Psoas muscle (tissue), 8 donors: ENCODE measurements around the gene TEX52. TPM values are rescaled to one million over a fixed set of nuclear protein-coding genes. Genes with fewer than 3 reads are reported as not detected.

ENCODE experiments used
- ATAC-seq, 4 donors: fragments of 200-7000 bp; cut with Tn5 transposase; one replicate each; pipeline ENCODE4 v1.9.1; 2020; ENCODE audit warnings: moderate library complexity in 3 of 4, mild to moderate bottlenecking in 2 of 4
- DNase-seq, 2 donors: peaks; one replicate each; pipeline ENCODE4 v3.0.0-alpha.2; 2020
- H3K27ac ChIP-seq: fragments of 200-600 bp; one replicate; pipeline ENCODE4 v1.8.0; 2022
- H3K27me3 ChIP-seq, 3 donors: fragments of 200-600 bp in 1 of 3; one replicate each; pipeline versions ENCODE4 v1.6.1 to v1.8.0; 2013 to 2022; ENCODE audit warnings: low read length in 2 of 3, mild to moderate bottlenecking in 2 of 3, moderate library complexity in 1 of 3; ENCODE audit not compliant: insufficient read depth in 3 of 3
- H3K36me3 ChIP-seq, 2 donors: fragments of 200-600 bp in 1 of 2; one replicate each; pipeline versions ENCODE4 v1.6.1 to v1.8.0; 2013 to 2022; ENCODE audit warnings: low read depth in 1 of 2, mild to moderate bottlenecking in 1 of 2, moderate library complexity in 1 of 2; ENCODE audit not compliant: insufficient read depth in 1 of 2
- H3K4me1 ChIP-seq: fragments of 200-600 bp; one replicate; pipeline ENCODE4 v1.8.0; 2022
- H3K4me3 ChIP-seq: fragments of 200-600 bp; one replicate; pipeline ENCODE4 v1.8.0; 2022; ENCODE audit warnings: mild to moderate bottlenecking
- H3K9me3 ChIP-seq: fragments of 200-600 bp; one replicate; pipeline ENCODE4 v1.8.0; 2022
- CTCF ChIP-seq: fragments of 200-600 bp; IDR thresholded peaks from one replicate; pipeline ENCODE4 v1.8.0; 2022; ENCODE audit warnings: antibody characterized with exemption
- WGBS, 3 donors: extraction: QIAGEN DNeasy Blood & Tissue Kit; methylation state at CpG; one replicate each; pipeline versions ENCODE4 v1.1.6 to v1.1.7; 2013; 5-methylcytosine and 5-hydroxymethylcytosine counted together
- intact Hi-C, 2 donors: fragments of 100-400 bp; cut with DNase I; formaldehyde crosslinking; loops; one replicate each; pipeline versions ENCODE4 v1.11.0 to v1.14.2; 2022
- polyA plus RNA-seq, 3 donors: library from polyadenylated mRNA; stranded (reverse); fragments of 200-250 nt; gene quantifications; one replicate each; pipeline ENCODE4 v1.2.3, GENCODE V29; 2013
- total RNA-seq, 4 donors: library from RNA; stranded (reverse); fragmentation: NEBNext Ultra II Directional in 2 of 4; extraction: Animal tissue kit (Norgen Biotek cat#: 25700) in 2 of 4; gene quantifications; one replicate each; pipeline versions ENCODE4 v1.2.1 to v1.2.4, GENCODE V29; 2021 to 2023
- donor health status: healthy with polysubstance abuse.
- donor health status: DM: no; HTN: no; CAD: no; lungs with moderate emphysema.
- donor health status: Bipolar disorder and iron deficiency.
- donor health status: healthy.
- donor health status: DM: yes; HTN: yes; CAD: no.
- donor health status: DM: no; HTN: no; CAD: no.
- donor health status: DM: no; HTN: no; CAD: no.
- donor health status: DM: yes; HTN: yes; CAD: no.

Gene TEX52
- total and polyA plus RNA-seq, 7 donors, result not detected

- Histone ChIP-seq H3K4me3 (no peak overlapping the region), H3K4me1 (no peaks in the 10 kb centered on the region), H3K36me3 (peaks cover 18 to 78% of the 10 kb centered on the region in 2 donors), H3K9me3 (no peaks in the 10 kb centered on the region), H3K27me3 (no peaks in the 10 kb centered on the region), H3K27ac (no peak overlapping the region)
- DNase-seq (no peak), ATAC-seq (no peak)
- intact Hi-C loops, result no loop called here
- 43 to 55% (median 50%) methylated on average over 2 of the region's 2 CpGs for WGBS, 3 donors
- no peak for TF ChIP-seq CTCF
Observed at GRCh38 chr12:2805143-2805520, 51.7 kb downstream of the TEX52 start.

DNA sequence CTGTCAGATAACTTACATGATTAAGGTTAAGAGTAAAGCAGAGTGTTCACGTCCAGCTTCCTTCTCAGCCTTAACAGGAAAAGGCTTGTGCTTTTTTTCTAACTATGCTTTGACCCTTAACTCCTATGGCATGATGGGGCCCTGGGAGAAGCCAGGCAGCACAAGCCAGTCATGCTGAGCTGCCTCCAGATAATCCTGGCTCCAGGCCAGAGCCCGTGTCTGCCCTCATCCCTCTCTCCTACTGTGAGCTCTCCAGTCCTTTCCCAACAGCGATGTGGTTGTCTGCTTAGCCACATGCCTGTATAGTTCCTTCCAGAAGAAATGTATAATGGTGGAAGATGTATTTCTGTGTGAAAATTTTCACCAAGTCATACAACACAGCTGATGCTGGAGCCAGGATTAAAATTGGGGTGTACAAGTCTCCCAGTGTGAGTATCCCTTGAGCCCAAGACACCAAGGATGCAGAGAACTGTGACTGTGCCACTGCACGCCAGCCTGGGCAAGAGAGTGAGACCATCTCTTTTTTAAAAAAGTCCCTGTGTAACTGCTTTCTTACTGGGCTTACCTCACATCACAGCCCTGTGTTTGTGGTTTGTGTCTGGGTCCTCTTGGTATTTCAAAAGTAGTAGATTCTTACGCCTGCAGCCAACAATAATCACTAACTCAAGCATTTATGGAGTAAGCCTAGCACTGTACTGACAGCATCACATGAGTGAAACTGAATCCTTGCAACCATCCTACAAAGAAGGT, 52.3 kb downstream of the TEX52 start:
- Histone ChIP-seq H3K27ac (no peak overlapping the region), H3K4me3 (no peak overlapping the region), H3K36me3 (peaks cover 22 to 84% of the 10 kb centered on the region in 2 donors), H3K27me3 (no peaks in the 10 kb centered on the region), H3K4me1 (peaks cover 2% of the 10 kb centered on the region), H3K9me3 (no peaks in the 10 kb centered on the region)
- intact Hi-C loops, result no loop called here
- DNase-seq (peak in 1 of 2 donors; percentile 73), ATAC-seq (peak; percentile 36 to 71 (median 60))
- 46 to 57% (median 49%) methylated on average over 5 of the region's 5 CpGs for WGBS, 3 donors
- TF ChIP-seq CTCF, result no peak

DNA sequence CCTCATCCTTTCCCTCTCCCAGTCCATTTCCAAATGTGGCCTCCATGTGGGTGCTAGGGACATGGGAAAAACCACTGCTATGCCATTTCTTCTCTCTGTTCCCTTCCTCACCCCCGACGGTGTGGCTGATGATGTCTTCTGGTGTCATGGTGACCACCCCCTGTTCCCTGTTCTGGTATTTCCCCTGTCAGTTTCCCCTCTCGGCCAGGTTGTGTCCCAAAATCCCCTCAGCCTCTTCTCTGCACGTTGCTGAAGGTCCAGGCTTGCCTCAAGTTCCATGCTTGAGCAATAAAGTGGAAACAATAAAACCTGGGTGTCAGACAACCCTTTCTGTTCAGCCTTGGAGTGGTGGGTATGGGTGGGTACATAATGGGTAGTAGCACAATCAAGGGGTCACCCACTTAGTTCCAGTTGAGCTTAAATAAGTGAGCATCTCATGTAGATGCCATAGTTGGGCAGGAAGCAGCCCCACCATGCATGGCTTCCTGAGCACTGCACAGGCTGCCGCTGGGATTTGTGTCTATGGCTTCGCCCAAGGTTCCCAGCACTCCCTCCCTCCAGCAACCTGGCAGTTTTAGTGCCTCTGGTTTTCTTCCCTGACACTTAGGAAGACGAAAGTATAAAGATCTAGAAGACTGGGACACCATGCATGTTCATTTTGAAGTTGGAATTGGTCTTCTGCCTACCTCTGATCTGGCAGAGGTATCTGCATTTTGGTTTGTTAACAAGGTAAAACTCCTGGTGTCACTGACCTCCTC, 53.0 kb downstream of the TEX52 start:
- Histone ChIP-seq H3K9me3 (no peaks in the 10 kb centered on the region), H3K27ac (no peak overlapping the region), H3K27me3 (no peaks in the 10 kb centered on the region), H3K36me3 (peaks cover 24 to 91% of the 10 kb centered on the region in 2 donors), H3K4me1 (peaks cover 4% of the 10 kb centered on the region), H3K4me3 (no peak overlapping the region)
- no peak for ATAC-seq
- 76 to 85% (median 78%) methylated on average over 7 of the region's 7 CpGs for WGBS, 3 donors
- intact Hi-C loops, result no loop called here
- no peak for TF ChIP-seq CTCF
- no peak for DNase-seq

DNA sequence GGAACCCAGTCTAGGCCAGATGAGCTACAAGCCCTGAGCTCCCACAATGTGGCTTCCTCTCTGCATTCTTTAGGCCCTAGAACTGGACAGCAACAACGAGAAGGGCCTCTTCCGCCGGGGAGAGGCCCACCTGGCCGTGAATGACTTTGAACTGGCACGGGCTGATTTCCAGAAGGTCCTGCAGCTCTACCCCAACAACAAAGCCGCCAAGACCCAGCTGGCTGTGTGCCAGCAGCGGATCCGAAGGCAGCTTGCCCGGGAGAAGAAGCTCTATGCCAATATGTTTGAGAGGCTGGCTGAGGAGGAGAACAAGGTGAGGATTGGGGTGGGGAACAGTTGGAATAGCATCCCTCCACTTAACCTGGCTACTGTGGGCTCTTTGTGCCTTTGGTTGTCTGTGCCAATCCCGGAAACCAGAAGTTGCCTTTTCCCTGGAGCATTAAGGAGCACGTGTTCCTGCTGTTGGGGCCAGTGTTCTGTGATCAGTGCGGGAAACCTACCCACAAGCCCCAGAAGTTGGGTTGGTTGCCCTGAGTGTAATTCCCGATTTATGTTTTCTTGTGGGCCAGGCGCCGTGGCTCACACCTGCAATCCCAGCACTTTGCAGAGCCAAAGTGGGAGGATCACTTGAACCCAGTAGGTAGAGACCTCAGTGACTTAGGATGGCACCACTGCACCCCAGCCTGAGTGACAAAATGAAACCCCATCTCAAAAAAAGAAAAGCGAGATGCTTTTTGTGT, 55.6 kb downstream of the TEX52 start:
- intact Hi-C loops, result no loop called here
- H3K27ac ChIP-seq, result no peak overlapping the region
- H3K27me3 ChIP-seq, result no peaks in the 10 kb centered on the region
- no peaks in the 10 kb centered on the region for H3K9me3 ChIP-seq
- H3K4me3 ChIP-seq, result no peak overlapping the region
- ATAC-seq, result no peak
- DNase-seq, result no peak
- 43 to 56% (median 52%) methylated on average over 16 of the region's 16 CpGs for WGBS, 3 donors
- peaks cover 30 to 99% of the 10 kb centered on the region in 2 donors for H3K36me3 ChIP-seq
- TF ChIP-seq CTCF, result no peak
- H3K4me1 ChIP-seq, result peaks cover 14% of the 10 kb centered on the region
